BJ (cell line): Measurements from ENCODE around the gene ISLR2. TPM values are rescaled to one million over a fixed set of nuclear protein-coding genes. Genes with fewer than 3 reads are reported as not detected.

Source experiments
- CTCF ChIA-PET: fragments of 350-600 bp; formaldehyde crosslinking; extraction: SDS; loops from one replicate; lab custom pipeline; 2021; ENCODE audit warnings: antibody characterized with exemption, inconsistent platforms; lab: Yijun Ruan, JAX
- POLR2A ChIA-PET: fragments of 300-600 bp; sonication (Branson Sonifier 250); formaldehyde crosslinking; extraction: SDS; loops from one replicate; lab custom pipeline; 2021; ENCODE audit warnings: antibody characterized with exemption; lab: Charles Lee
- DNase-seq: peaks from one replicate; pipeline ENCODE4 v3.0.0-alpha.2; 2011; ENCODE audit warnings: low read depth
- H3K27me3 ChIP-seq: 2 replicates; pipeline ENCODE4 v1.6.0; 2011; ENCODE audit warnings: low read length; ENCODE audit not compliant: control insufficient read depth, insufficient read depth
- H3K36me3 ChIP-seq: 2 replicates; pipeline ENCODE4 v1.5.1; 2011; ENCODE audit warnings: low read length; ENCODE audit not compliant: control insufficient read depth, insufficient read depth
- H3K4me3 ChIP-seq: 2 replicates; pipeline ENCODE4 v1.5.1; 2011; ENCODE audit warnings: low read depth, mild to moderate bottlenecking, control low read depth, low read length
- CTCF ChIP-seq: IDR thresholded peaks from 2 replicates; pipeline ENCODE4 v1.5.1; 2011; ENCODE audit warnings: low read depth, mild to moderate bottlenecking, control low read depth, inconsistent platforms, low read length, moderate library complexity; ENCODE audit not compliant: insufficient read depth
- polyA plus RNA-seq: library from polyadenylated mRNA; depleted of rRNA; stranded (reverse); fragments of >200 nt; gene quantifications from 2 replicates; pipeline ENCODE4 v1.2.3, GENCODE V29; 2011

ISLR2 gene
- polyA plus RNA-seq, 1 experiment = 0.02 TPM

GRCh38 chr15:74129586-74130154 lies 716 bp upstream of the ISLR2 start:
- POLR2A ChIA-PET = no interaction called here

GRCh38 chr15:74130849-74131627 lies 652 bp downstream of the ISLR2 start:
- Histone ChIP-seq H3K36me3 (no peaks in the 10 kb centered on the region), H3K4me3 (no peak overlapping the region), H3K27me3 (peaks cover 59% of the 10 kb centered on the region)
- TF ChIP-seq CTCF = no peak
- no peak for DNase-seq
- CTCF ChIA-PET = interaction anchor here (0.7 to 6.5 kb wide), 6 partner anchors 14 to 190 kb away, joined by 3 to 86 read pairs (median 11); no protein-coding TSS in a partner anchor
- POLR2A ChIA-PET = no interaction called here

More at GRCh38 chr15:74129586-74130154, 716 bp upstream of the ISLR2 start:
- H3K4me3 ChIP-seq = no peak overlapping the region
- no peak for TF ChIP-seq CTCF
- no peak for DNase-seq
- no peaks in the 10 kb centered on the region for H3K36me3 ChIP-seq
- CTCF ChIA-PET = interaction anchor here (0.6 to 6.5 kb wide), 11 partner anchors 32 to 192 kb away, joined by 3 to 86 read pairs (median 3); no protein-coding TSS in a partner anchor
- peaks cover 64% of the 10 kb centered on the region for H3K27me3 ChIP-seq

- H3K27me3 ChIP-seq = peaks cover 59% of the 10 kb centered on the region
- DNase-seq = no peak
- H3K36me3 ChIP-seq = no peaks in the 10 kb centered on the region
- CTCF ChIA-PET = interaction anchor here (1.4 to 3.9 kb wide), 2 partner anchors 15 to 176 kb away, joined by 3 to 19 read pairs; no protein-coding TSS in a partner anchor
- H3K4me3 ChIP-seq = no peak overlapping the region
- TF ChIP-seq CTCF = no peak
- POLR2A ChIA-PET = no interaction called here
Measured at GRCh38 chr15:74131628-74132413, 1.4 kb downstream of the ISLR2 start.

GRCh38 chr15:74132681-74133651 lies 2.6 kb downstream of the ISLR2 start:
- CTCF ChIA-PET = interaction anchor here (0.6 to 3.9 kb wide), 3 partner anchors 14 to 175 kb away, joined by 3 to 19 read pairs (median 5); no protein-coding TSS in a partner anchor
- no peak for TF ChIP-seq CTCF
- no peaks in the 10 kb centered on the region for H3K36me3 ChIP-seq
- no peak for DNase-seq
- H3K4me3 ChIP-seq = no peak overlapping the region
- H3K27me3 ChIP-seq = peaks cover 61% of the 10 kb centered on the region
- POLR2A ChIA-PET = no interaction called here
